ENCODE results near the gene WAC. TPM values are rescaled to one million over a fixed set of nuclear protein-coding genes. Genes with fewer than 3 reads are reported as not detected.

The WAC gene
- total and polyA plus RNA-seq, 9 of the 15 experiments (the other 6 are each of a cell fraction or from before 2014, with no cell fraction given), result 24.8 to 123 (median 78.2) TPM

GRCh38 chr10:28669227-28670173 is 136.6 kb downstream of the WAC start:
- ATAC-seq, result no peak
- Histone ChIP-seq H4K20me1 (replicated peaks; ENCODE audit: control insufficient read depth, insufficient read depth, low read length) (no peaks in the 10 kb centered on the region), H3K27me3 (ENCODE audit: control insufficient read depth in 2 of 2, insufficient read depth in 2 of 2, low read length in 2 of 2) (no peaks in the 10 kb centered on the region), H3K9me3 (replicated peaks; ENCODE audit: control insufficient read depth, insufficient read depth, low read depth, low read length) (peaks cover 3% of the 10 kb centered on the region; the same call in 1 of the 2 replicates), H3K4me3 (no peak overlapping the region), H3K9ac (ENCODE audit: insufficient read depth in 1 of 2, low read depth in 2 of 2, low read length in 2 of 2) (no peak overlapping the region), H3K79me2 (ENCODE audit: control insufficient read depth, insufficient read depth, low read length) (no peaks in the 10 kb centered on the region), H3K36me3 (ENCODE audit: control insufficient read depth, insufficient read depth, low read length) (no peaks in the 10 kb centered on the region), H2AFZ (ENCODE audit: low read depth, low read length) (no peak overlapping the region), H3K9me1 (ENCODE audit: control insufficient read depth, insufficient read depth, low read length) (no peaks in the 10 kb centered on the region), H3K4me1 (replicated peaks in 1 of 2; ENCODE audit: control insufficient read depth in 2 of 2, insufficient read depth in 2 of 2, low read length in 2 of 2) (peaks cover 0 to 6% of the 10 kb centered on the region in 2 experiments; a peak in 2 of 5 replicates), H3K27ac (ENCODE audit: extremely low read depth, low read depth, low read length) (no peak overlapping the region), H3K4me2 (ENCODE audit: insufficient read depth, low read length) (peak overlapping the region; percentile 43; the same call in 1 of the 2 replicates)
- WGBS (ENCODE audit: insufficient coverage, low coverage, missing lambda C conversion rate), result 54% methylated on average over 20 of the region's 21 CpGs
- ChIA-PET CTCF (ENCODE audit: low intra/inter-chr PET ratio) (interaction anchor here (0.7 kb wide), 1 partner anchor 42 kb away, joined by 4 read pairs; no protein-coding TSS in a partner anchor), POLR2A (interaction anchor here (0.8 kb wide), 1 partner anchor 50 kb away, joined by 3 read pairs; no protein-coding TSS in a partner anchor)
- intact Hi-C loops (cut with micrococcal nuclease), result loop anchor here (10.0 kb wide), 1 partner anchor 635 kb away; no protein-coding TSS in a partner anchor
- in situ Hi-C loops (cut with MboI), result loop anchor here (5.0 to 25.0 kb wide), 4 partner anchors 205 to 635 kb away; no protein-coding TSS in a partner anchor
- no peak for DNase-seq (ENCODE audit: extremely low read depth in 1 of 4, low spot score in 3 of 4)
- no peak for FAIRE-seq
- BruUV-seq (replicated peaks), result no TSS peak
- no peak for TF ChIP-seq TEAD1 (CRISPR knock-in tag; IDR thresholded peaks at IDR 0.05)
- no peak for TF ChIP-seq ZNF76 (CRISPR knock-in tag; IDR thresholded peaks at IDR 0.05; ENCODE audit: borderline replicate concordance)
- peak; percentile 47 to 60; a peak in 2 of 4 replicates for TF ChIP-seq TRIM24 (IDR thresholded peaks at IDR 0.05)
- TF ChIP-seq GMEB1 (CRISPR knock-in tag; IDR thresholded peaks at IDR 0.05), result no peak
- no peak for TF ChIP-seq CEBPG (CRISPR knock-in tag; IDR thresholded peaks at IDR 0.05)
- TF ChIP-seq CEBPG (tag; conservative IDR thresholded peaks at IDR 0.05 in 1 of 2, IDR thresholded peaks at IDR 0.05 in 1 of 2), result 0 out of 4 replicates have a peak, but pooled peaks of 1 of the 2 experiments have one; percentile 20
- TF ChIP-seq RBM22 (IDR thresholded peaks at IDR 0.05; ENCODE audit: low read depth, low read length, poor library complexity, severe bottlenecking), result no peak
- peak; percentile 75 for TF ChIP-seq CEBPB (tag; IDR thresholded peaks at IDR 0.05)
- TF ChIP-seq ZFP30 (CRISPR knock-in tag; IDR thresholded peaks at IDR 0.05; ENCODE audit: borderline replicate concordance), result no peak
- no peak for TF ChIP-seq SNRNP70 (optimal IDR thresholded peaks at IDR 0.05; ENCODE audit: low read depth, low read length)
- no peak for TF ChIP-seq RHOXF2B (CRISPR knock-in tag; conservative IDR thresholded peaks at IDR 0.05)
- no peak for TF ChIP-seq RREB1 (CRISPR knock-in tag; IDR thresholded peaks at IDR 0.05)
- peak; percentile 61 for TF ChIP-seq ZNF316 (IDR thresholded peaks at IDR 0.05)

Data from K562 (cell line).